Ascending aorta (tissue), 2 donors: ENCODE data around the gene CEBPG. TPM values are rescaled to one million over a fixed set of nuclear protein-coding genes. Genes with fewer than 3 reads are reported as not detected.

Experiments used
- DNase-seq, 2 donors: peaks; one replicate each; pipeline ENCODE4 v3.0.0-alpha.2; 2019; ENCODE audit warnings: low spot score in 2 of 2
- H3K27ac ChIP-seq, 2 donors: fragments of 200-600 bp; sonication (generic); one replicate each; pipeline ENCODE4 v1.5.1; 2016 to 2017; ENCODE audit warnings: mild to moderate bottlenecking in 1 of 2
- H3K27me3 ChIP-seq: fragments of 200-600 bp; sonication (generic); one replicate; pipeline ENCODE4 v1.5.1; 2017
- H3K36me3 ChIP-seq, 2 donors: fragments of 200-600 bp; sonication (generic); one replicate each; pipeline ENCODE4 v1.5.1; 2016
- H3K4me1 ChIP-seq, 2 donors: fragments of 200-600 bp; sonication (generic); one replicate each; pipeline ENCODE4 v1.5.1; 2016 to 2017; ENCODE audit warnings: mild to moderate bottlenecking in 1 of 2
- H3K4me3 ChIP-seq, 2 donors: fragments of 200-600 bp; sonication (generic); one replicate each; pipeline ENCODE4 v1.5.1; 2016 to 2017; ENCODE audit warnings: mild to moderate bottlenecking in 1 of 2
- H3K9me3 ChIP-seq, 2 donors: fragments of 200-600 bp; sonication (generic); one replicate each; pipeline ENCODE4 v1.5.1; 2016
- CTCF ChIP-seq, 3 experiments: fragments of 200-600 bp in 2 of 3; fragments of 450-650 bp in 1 of 3; sonication (generic) in 2 of 3; IDR thresholded peaks; one replicate each; pipeline ENCODE4 v1.5.1; 2016 to 2019; ENCODE audit warnings: antibody characterized with exemption in 3 of 3, mild to moderate bottlenecking in 1 of 3, moderate library complexity in 1 of 3
- intact Hi-C: fragments of 100-400 bp; cut with DNase I; formaldehyde crosslinking; loops from one replicate; pipeline ENCODE4 v1.15.1; 2023
- total RNA-seq: library from RNA; depleted of rRNA; stranded (reverse); fragments of >200 nt; gene quantifications from one replicate; pipeline ENCODE4 v1.1.0, GENCODE V29; 2016

The CEBPG gene
- total RNA-seq, 1 donor from 2014 or later: 21.9 TPM

- Histone ChIP-seq H3K4me1 (no peaks in the 10 kb centered on the region), H3K36me3 (peaks cover 5 to 42% of the 10 kb centered on the region in 2 donors), H3K9me3 (no peaks in the 10 kb centered on the region), H3K4me3 (no peak overlapping the region), H3K27me3 (no peaks in the 10 kb centered on the region), H3K27ac (no peak overlapping the region)
- DNase-seq: no peak
- intact Hi-C loops: no loop called here
- TF ChIP-seq CTCF (IDR thresholded peaks at IDR 0.05): no peak
Observed at GRCh38 chr19:33382006-33382405, 8.5 kb downstream of the CEBPG start.

GRCh38 chr19:33382982-33383381 is 9.5 kb downstream of the CEBPG start:
- no peak for DNase-seq
- no peaks in the 10 kb centered on the region for H3K27me3 ChIP-seq
- no peaks in the 10 kb centered on the region for H3K9me3 ChIP-seq
- no peak overlapping the region for H3K27ac ChIP-seq
- intact Hi-C loops: no loop called here
- H3K36me3 ChIP-seq: peaks cover 5 to 50% of the 10 kb centered on the region in 2 donors
- H3K4me3 ChIP-seq: no peak overlapping the region
- H3K4me1 ChIP-seq: peaks cover 0 to under 1% of the 10 kb centered on the region in 2 donors
- no peak for TF ChIP-seq CTCF (IDR thresholded peaks at IDR 0.05)

GRCh38 chr19:33383720-33384292 is 10.3 kb downstream of the CEBPG start:
- Histone ChIP-seq H3K4me3 (no peak overlapping the region), H3K27ac (no peak overlapping the region), H3K36me3 (peaks cover 5 to 50% of the 10 kb centered on the region in 2 donors), H3K27me3 (no peaks in the 10 kb centered on the region), H3K4me1 (peaks cover 3 to 9% of the 10 kb centered on the region in 2 donors), H3K9me3 (no peaks in the 10 kb centered on the region)
- intact Hi-C loops: no loop called here
- TF ChIP-seq CTCF (IDR thresholded peaks at IDR 0.05): no peak
- DNase-seq: no peak

GRCh38 chr19:33384983-33385382 is 11.5 kb downstream of the CEBPG start:
- intact Hi-C loops: no loop called here
- no peak for DNase-seq

GRCh38 chr19:33385956-33386355 is 12.4 kb downstream of the CEBPG start:
- DNase-seq: no peak
- H3K4me3 ChIP-seq: no peak overlapping the region
- intact Hi-C loops: no loop called here
- peaks cover 3 to 18% of the 10 kb centered on the region in 2 donors for H3K4me1 ChIP-seq
- no peaks in the 10 kb centered on the region for H3K27me3 ChIP-seq
- H3K27ac ChIP-seq: no peak overlapping the region
- no peak for TF ChIP-seq CTCF (IDR thresholded peaks at IDR 0.05)
- peaks cover 0 to 39% of the 10 kb centered on the region in 2 donors for H3K36me3 ChIP-seq
- no peaks in the 10 kb centered on the region for H3K9me3 ChIP-seq

More at GRCh38 chr19:33384983-33385382, 11.5 kb downstream of the CEBPG start:
- Histone ChIP-seq H3K27ac (no peak overlapping the region), H3K9me3 (no peaks in the 10 kb centered on the region), H3K4me3 (no peak overlapping the region), H3K27me3 (no peaks in the 10 kb centered on the region), H3K4me1 (peaks cover 3 to 18% of the 10 kb centered on the region in 2 donors), H3K36me3 (peaks cover 0 to 40% of the 10 kb centered on the region in 2 donors)
- no peak for TF ChIP-seq CTCF (IDR thresholded peaks at IDR 0.05)
